Epidermal melanocyte (primary cell): ENCODE results near the gene EXD3.

Source experiments
- DNase-seq: peaks from one replicate; pipeline ENCODE4 v3.0.0; 2011; ENCODE audit warnings: low spot score; ENCODE audit not compliant: insufficient read length

The EXD3 gene

DNA sequence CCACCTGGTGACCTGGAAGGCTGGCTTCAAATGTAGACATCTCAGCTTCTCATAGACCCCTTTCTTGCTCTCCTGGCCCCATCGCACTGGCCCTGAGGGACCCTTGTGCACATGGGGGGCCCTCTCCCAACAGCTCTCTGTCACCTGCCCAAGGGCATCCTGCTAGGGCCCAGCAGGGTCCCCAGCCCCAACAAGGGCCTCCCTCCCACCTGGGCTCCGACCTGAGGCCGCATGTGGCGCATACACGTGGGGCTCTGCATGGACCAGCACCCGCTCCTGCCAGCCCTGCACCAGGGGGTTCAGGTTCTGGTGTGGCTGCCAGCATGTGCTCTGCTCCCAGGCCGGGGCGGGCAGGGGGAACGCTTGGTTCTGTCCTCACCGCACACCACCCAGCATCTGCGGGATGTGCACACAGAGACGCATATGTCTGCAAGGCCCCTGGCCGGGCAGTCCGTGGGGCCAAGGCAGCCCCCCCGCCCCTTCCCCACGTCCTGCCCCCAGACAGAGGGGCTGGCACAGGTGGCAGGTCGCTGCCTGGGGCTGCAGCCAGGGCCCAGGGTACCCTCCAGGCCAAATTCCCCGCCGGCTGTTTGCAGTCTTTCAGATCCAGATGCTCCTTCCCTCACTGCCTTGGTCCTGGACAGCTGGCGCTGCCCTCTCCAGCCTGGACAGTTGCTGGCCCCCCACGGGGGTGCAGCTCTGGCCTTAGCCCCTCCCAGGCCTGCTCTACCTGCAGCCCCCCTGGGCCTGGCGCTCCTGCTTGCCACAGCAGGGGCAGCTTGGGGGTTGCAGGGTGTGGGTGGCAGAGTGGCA is 103.0 kb downstream of the EXD3 start:
- peak; percentile 17 for DNase-seq

DNA sequence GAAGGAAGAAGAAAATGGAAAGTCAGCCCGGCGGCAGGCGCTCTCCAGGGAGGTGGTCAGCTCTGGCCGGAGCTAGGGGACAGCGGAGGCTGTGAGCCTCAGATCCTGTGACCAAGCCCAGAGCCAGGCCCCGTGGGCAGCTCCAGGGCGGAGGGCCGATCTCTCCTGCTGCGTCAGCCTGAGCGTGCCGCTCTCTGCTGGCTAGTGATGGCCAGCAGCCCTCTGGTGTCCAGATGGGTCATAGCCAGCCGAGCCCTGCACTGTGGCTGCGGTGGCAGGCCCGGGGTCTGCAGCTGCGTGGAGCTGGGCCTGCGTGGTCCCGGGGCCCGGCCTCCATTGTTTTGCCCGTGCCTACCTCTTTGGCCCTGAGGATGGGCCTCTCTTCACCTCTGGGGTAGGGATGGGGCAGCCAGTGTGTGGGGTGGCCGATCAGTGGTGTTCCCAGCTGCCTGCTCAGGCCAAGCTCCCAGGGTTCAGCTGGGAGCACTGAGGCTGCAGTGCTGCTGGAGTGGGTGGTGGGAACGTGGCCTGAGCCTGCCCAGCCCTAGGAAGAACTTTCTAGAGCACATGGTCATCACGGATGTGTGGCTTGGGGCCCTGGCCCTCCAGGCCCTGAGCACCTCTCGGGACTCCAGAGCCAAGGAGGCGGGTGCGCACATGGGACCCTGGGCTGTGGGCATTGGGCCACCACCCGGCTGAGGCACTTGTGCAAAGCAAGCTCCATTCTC is 103.8 kb downstream of the EXD3 start:
- DNase-seq, result peak; percentile 66

DNA sequence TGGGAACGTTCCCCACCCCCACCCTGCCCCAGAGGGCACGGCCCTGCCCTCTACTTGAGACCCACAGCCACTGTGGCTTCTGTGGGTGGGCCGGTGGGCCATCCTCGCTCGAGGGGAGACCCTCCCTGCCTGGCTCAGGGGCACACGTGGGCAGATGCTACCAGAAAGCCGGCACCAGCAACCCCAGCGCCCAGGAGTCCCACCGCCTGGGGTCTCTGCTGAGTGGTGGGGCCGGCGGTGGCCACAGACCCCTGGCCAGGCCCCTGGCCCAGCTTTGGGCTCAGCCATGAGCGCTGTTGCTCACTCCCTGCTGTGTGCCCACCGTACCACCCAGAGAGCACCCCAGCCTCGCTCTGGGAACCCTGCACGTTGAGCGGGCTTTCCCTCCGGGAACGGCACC is 104.4 kb downstream of the EXD3 start:
- DNase-seq, result no peak

DNA sequence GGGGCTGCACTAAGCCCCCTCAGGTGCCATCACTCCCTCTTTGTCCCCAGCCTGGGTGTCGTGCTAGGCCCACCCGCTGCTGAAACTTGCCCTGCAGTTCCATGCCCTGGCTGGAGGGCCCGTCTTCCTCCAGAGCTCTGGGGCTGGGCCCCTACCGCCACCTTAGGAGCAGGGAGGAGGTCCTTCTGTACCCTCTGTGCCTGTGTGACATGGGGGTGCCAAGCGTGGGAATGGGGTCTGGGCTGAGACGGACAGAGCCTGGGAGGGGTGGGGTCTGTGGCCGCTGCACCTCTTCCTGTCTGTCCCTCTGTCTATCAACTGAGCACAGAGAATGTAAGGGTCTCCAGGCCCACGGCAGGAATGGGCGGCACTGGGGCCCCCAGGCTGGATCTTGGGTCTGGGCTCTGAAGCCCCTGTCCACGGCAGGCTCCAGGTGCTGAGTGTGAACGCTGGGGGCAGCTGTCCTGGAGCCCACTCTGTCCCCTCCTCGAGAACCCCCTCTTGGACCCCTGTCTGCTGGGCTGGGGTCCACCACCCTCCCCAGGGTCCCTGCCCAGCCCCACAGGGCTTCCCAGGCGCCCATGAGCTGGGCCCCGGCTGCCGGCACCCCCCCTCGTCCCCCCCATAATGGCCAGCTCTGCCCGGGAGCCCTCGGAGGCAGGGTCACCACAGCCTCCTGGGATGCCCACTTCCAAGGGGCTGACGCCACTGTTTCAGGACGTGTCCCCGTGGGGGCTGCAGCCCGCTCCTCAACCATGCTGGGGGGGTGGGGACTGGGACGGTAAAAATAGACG is 105.0 kb downstream of the EXD3 start:
- DNase-seq, result peak; percentile 15

DNA sequence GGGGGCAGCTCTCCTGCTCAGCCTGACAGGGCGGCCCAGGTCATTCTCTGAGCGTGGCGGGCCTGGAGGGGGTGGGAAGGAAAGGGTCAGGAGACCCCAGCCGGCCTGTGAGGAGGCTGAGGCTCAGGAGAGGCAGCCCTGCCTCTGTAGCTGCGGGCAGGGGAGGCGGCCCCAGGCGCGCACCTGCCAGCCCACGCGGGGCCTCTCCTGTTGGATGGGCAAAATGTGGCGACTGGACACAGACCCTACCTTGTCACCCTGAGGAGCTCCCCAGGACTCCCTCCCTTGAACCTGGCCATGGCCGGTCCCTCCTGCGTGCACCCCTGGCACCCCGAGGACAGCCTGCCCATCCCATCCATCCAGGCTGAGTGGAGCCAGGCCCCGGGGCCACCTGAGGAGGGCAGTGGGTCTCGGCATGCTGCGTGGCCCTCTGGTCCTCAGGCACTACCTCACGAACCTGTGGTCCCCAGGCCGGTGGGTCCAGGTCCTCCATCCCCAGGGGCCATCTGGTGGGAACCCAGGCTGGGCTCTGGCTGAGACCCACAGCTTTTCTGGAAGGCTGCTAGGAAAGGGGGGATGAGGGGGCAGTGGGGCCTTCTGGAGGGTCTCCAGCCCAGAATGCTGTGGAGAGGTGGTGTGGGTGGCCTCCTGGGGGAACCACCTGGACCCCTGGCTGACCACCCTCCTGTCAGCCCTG is 105.8 kb downstream of the EXD3 start:
- DNase-seq, result peak; percentile 14

DNA sequence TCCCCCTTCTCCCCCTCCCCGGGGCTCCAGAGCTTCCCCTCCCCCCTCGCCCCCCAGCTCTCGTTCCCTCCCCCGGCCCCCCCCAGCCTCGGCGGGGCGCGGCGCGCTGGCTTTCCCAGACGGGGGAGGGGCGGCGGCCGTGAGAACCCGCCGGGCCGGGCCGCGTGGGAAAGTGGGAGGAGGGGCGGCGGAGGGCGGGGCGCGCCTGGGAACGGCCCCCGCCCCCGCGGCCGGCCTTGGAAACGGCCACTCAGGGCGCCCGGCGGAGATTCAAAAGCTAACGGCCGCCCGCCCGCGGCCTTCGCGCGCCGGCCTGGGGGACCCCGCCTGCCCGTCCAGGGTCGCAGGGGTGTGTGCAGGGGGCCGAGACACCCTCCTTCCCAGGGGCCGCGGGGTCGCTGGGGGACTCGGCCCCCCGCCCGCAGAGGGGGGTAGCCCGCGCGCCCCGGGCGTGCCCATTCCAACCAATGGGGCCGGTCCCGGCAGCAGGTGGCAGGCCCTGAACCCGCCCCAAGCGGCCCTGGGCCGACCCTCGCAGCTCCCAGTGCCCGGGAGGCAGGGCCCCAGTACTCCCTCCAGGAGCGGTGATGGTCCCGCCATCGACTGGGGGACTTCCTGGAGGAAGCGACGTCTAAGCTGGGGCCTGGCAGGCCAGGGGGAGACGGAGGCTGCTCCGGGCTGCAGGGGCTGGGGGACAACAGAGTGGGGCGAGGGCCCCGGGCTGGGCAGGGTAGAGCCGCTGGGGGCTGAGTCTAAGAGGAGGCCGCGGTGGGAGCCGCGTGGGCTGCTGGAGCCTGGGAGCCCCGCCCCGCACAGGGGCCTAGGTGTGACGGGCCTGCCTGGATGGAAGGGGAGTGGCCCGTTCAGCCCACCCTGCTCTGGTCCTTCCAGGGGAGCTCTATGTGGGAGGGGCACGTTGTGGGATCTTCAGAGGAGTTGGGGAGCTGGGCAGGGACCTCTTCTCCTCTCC is 106.7 kb downstream of the EXD3 start:
- peak; percentile 53 for DNase-seq

DNA sequence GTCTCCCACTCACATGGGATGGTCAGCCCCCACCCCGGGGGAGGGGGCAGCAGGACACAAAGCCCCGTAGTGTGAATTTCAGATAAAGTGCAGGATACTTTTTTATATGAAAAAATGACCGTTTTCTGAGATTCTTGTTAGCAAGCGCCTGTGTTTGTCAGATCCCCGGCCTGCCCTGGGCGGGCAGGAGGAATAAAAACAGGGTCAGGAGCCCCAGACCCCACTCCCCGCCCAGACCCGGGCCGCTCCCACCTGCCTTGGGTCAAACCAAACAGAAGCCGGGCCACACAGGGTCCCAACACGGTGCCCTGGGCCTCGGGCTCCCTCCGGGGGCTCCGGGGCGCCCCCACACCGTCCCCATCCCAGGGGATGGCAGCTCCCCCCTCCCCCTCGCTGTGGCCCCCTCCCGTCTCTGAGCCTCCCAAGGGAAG is 107.4 kb downstream of the EXD3 start:
- DNase-seq, result peak; percentile 22

DNA sequence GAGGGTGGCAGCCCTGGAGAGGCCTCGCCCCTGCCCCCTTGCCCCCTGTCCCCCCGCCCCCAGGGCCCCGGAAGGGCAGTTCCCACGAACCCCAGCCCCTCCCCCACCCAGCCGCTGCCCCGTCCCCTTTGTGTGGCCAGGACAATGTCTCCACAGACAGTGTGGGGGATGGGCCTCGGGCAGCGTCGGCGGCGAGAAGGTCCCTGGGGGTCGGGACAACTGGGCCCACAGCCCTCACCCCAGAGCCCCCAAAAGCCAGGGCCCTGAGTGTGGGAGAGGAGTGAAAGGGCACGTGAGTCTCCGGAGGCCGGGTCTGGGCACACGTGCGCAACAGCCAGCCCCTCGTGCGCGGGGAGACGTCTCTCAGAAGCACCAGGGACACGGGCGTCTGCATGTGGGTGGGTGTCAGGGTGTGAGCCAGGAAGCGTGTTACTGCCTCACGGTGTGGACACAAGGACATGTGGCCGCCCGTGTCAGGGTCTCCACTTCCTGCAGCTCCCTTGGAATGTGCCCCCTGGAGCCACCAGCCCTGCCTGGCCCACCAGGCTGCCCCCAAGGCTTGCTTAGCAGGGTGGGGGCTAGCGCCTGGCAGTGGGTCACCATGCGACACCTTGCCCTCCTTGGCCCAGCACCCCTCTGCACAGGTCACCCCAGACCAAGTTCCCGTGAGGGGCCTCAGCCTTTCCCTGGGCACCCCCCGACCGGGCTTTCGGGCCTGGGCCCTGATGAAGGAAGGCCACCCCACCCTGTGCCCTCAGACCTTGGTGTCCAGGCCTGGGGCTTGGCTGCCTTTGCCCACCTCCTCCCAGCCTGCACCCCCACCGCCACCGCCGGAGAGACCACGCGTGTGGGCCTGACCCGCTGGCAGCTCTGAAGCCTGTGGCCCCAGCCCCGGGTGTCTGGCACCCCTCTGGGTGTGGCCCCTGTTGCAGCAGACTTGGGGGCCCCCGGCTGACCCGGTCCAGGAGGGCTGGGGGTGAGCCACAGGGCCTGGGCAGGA is 108.1 kb downstream of the EXD3 start:
- DNase-seq, result peak; percentile 16

DNA sequence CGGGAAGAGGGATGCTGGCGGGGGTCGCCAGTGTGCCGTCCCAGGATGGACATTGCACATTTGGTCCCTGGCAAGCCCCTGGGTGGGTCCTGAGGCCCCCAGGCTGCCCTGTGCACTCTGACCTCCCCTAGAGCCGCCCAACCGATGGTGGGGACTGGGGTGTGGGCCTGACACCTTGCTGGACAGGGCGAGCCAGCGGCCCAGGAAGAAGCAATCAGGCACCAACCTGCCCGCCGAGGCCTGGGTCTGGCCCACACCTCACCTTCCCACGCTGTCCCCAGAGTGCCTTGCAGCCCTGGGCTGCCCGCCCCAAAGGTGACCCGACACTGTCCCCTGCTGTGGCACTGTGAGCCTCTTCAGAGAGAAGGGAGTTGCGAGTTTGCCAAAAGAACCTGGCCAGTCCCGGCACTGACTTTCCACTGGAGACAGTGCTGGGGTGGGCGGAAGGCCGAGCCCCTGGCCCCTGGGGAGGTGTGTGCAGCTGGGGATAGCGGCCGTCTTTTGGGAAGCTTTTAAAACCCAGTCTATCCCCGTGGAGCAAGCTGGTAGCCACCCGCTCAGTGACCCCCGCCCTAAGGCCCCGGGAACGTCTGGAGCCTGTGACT is 108.9 kb downstream of the EXD3 start:
- peak; percentile 18 for DNase-seq

DNA sequence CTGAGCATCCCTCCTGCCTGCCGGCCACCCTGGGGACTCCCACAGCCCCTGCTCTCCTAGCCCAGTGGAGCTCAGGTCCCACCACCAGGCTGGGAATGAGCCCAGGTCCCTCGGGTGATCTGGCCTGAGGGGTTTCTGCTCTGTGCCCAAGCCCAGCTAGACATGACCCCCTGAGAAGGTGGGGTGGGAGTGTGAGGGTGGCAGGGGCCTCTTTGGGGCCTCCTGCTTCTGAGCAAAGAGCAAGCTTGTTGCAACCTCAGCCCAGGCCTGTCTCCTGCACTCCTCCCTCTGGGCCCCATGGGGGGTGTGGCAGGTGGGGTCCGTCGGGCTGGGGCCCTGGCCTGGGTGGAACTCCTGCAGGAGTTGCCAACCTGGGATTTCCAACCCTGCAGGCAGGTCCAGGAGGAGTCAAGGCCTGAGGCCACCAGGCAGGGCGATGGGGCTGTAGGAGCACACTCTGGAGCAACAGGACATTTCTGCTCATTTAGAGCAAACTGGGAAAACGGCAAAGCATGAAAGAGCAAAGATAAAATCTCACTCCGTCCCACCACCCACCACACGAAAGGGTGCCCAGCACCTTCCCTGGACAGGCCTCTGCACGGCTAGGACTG is 109.5 kb downstream of the EXD3 start:
- DNase-seq, result peak; percentile 22

DNA sequence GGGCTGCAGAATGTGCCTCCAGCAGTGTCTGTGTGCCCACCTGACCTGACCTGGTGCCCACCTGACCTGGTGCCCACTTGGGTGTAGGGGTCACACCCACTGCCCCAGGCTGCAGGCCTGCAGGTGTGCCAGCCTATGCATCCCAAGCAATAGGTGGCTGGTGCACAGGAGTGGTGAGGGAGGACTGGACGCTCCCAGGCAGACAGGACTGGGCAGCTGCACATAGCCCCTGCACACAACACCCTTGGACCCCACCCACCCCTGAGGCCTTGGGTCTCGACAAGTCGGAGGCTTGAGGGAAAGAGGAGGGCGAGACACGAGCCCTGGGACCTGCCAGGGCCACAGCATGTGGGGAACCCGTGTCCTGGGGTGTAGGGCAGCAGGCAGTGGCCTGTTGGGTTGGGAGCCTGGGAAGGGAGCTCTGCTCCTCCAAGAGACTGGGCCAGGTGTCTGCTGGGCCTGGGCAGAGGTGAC is 110.1 kb downstream of the EXD3 start:
- DNase-seq, result peak; percentile 14

DNA sequence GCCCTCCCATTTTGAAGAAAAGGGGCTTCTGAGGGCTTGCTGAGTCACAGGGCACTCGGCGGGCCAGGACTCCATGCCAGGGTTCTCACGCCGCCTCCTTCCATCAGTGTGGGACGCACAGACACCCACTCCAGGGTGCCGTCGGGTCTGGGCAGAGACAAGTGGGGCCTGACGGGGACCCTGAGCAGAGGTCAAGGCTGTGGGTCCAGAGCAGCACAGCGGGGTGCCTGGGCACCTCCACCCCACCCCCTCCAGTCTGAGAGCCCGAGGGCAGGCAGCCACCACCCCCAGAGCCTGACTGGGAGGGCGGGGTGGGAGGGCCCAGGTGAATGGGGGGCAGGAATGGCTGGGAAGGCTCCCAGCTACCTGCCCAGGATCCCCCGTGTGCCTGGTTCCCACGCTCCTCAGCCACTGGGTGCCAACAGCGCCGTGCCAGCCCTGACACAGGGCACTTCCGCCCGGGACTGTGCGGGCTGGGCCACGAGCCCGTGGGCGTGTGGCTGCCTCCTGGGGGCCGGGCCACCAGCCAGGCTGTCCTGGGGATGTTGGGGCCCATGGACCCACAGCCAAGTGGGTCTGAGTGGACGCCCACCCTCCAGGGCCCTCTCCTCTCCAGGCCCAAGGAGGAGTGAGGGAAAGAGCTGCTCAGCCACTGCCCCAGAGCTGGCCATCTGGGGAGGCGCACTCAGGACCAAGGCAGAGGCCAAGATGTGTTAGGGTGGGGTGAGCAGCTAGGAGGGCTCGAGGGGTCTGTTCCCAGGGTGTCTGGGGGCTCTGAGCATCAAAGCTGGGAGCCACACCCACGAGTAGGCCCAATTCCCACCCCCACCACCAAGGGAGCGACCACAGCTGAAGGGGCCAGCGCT is 110.7 kb downstream of the EXD3 start:
- DNase-seq, result peak; percentile 19

DNA sequence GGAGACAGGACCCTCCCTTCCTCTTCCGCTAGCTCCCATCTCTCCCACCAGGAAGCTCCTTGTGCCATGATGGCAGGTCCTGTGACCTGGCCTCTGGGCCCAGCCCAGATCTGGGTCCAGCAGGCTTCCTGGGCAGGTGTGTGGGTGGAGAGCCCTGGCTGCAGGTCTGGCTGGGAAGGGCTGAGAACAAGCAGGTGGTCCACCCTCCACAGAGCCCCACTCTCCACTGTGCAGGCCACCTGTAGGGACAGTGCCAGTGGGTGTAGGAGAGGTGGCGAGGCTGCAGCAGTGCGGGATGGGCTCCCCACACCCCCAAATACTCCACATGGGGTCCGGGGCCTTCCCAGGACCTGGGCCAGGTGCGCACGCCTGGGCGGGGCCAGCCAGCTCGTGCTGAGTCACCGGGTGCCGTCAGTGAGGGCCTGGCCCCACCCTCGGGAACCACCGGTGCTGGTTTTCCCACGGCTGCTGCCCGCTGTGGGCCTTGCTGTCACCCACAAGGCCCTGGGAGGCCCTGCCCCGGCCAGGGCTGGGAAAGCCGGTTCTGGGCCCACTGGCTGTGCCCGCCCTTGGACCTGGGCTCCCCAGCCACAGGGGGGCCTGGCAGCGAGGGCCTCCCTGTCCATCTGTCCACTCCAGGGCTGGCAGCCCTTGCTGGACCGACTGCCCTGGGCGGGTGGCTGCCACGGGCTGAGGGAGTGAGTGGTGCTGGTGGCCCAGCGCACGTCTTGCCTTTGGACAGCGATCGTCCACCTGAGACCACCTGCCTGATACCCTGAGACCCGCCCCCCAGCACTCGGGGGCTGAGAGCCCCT is 111.6 kb downstream of the EXD3 start:
- DNase-seq, result peak; percentile 16

DNA sequence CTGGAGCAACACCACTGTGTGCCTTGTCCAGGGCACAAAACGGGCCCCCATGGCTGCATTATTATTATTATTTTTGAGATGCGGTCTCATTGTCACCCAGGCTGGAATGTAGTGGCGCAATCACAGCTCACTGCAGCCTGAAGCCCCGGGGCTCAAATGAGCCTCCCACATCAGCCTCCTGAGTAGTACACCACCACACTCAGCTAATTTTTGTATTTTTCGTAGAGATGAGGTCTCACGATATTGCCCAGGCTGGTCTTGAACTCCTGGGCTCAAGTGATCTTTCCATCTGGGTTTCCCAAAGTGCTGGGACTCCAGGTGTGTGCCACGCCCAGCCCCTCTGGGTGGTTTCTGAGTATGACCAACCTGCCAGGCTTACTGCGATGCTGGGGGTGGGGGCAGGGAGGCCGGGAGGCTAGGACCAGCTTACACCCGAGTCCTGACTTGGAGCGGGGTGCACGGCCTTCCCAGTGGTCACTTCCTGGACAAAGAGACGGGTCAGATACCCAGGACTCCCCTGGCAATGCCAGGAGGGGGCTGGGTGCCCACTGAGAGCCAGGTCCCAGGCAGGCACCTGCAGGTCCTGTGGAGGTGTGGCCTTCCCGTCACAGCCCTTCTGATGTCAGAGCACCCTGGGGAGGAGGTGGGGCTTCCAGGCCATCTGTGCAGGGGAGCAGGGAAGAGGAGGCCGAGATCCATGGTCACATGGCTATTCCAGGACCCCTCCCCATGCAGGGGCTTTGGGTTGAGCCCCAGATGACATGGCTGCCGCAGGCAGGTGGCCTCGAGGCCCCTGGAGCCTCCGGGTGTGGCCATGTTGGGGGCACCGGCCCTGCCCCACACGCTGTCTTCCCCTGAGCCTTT is 112.5 kb downstream of the EXD3 start:
- peak; percentile 17 for DNase-seq
